ENCODE results near the gene RPL32.
A peak's percentile ranks its signal among the peaks of the same experiment; 100 is the strongest.
"Not testable (repeated sequence)": the region's sequence is repeated elsewhere in the genome, so short reads cannot be mapped to it uniquely, and the experiment has no call there.

RPL32 gene

DNA sequence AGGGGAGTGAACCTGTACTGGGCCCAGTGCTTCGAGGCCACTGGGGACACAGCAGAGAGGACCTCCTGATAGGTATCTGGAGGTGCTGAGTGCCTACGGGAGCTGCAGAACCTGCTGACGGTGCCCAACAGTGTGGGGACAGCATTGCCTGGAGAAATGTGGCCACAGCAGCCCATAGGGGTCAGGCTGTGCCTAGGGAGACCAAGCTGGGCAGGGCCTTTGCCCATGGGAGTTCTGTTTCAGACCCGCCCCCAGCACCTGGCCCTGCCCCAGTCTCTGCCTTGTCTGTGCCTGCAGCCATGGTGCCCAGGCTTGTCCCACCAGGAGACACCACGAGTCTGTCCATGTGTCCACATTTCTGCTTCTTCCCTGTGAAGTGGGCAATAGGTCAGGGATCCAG is 15.3 kb upstream of the RPL32 start:
- no peaks in the 10 kb centered on the region for H3K36me3 ChIP-seq (ENCODE audit: control insufficient read depth, insufficient read depth, low read length)
- H3K9ac ChIP-seq (ENCODE audit: low read length), result no peak overlapping the region
- no peak overlapping the region for H3K27ac ChIP-seq (ENCODE audit: low read depth, low read length)
- no peaks in the 10 kb centered on the region for H3K4me1 ChIP-seq (ENCODE audit: control insufficient read depth, insufficient read depth, low read length)
- no peak overlapping the region for H3K4me3 ChIP-seq (ENCODE audit: low read length)
- no peaks in the 10 kb centered on the region for H3K27me3 ChIP-seq (ENCODE audit: control insufficient read depth, insufficient read depth, low read length)

DNA sequence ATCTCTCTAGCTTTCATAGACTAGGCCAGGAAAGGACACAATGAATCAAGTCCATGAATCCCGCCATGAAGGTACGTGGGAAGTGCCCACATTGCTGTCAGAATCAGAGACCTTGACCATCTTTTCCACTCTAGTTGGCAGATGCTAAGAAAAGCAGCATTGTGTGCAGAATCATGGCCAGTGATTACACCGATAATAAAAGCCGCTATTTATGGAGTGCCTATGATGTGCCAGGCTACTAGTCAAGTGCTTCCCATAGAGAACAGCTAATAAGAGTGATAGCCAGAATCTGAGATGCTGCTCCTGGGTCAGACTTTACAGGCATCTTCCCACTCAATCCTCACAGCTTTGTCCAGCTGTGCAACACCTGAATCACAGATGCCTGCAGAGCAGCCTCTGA is 13.2 kb upstream of the RPL32 start:
- Histone ChIP-seq H3K27me3 (ENCODE audit: control insufficient read depth, insufficient read depth, low read length) (no peaks in the 10 kb centered on the region), H3K4me1 (ENCODE audit: control insufficient read depth, insufficient read depth, low read length) (no peaks in the 10 kb centered on the region), H3K27ac (ENCODE audit: low read depth, low read length) (no peak overlapping the region), H3K4me3 (ENCODE audit: low read length) (no peak overlapping the region), H3K9ac (ENCODE audit: low read length) (no peak overlapping the region), H3K36me3 (ENCODE audit: control insufficient read depth, insufficient read depth, low read length) (no peaks in the 10 kb centered on the region)

- H3K9ac ChIP-seq (ENCODE audit: low read length); H3K4me1 ChIP-seq (ENCODE audit: control insufficient read depth, insufficient read depth, low read length); H3K27ac ChIP-seq (ENCODE audit: low read depth, low read length); H3K36me3 ChIP-seq (ENCODE audit: control insufficient read depth, insufficient read depth, low read length); H3K27me3 ChIP-seq (ENCODE audit: control insufficient read depth, insufficient read depth, low read length); H3K4me3 ChIP-seq (ENCODE audit: low read length): not testable (repeated sequence)
Measured at GRCh38 chr3:12853847-12854246, 12.5 kb upstream of the RPL32 start.

DNA sequence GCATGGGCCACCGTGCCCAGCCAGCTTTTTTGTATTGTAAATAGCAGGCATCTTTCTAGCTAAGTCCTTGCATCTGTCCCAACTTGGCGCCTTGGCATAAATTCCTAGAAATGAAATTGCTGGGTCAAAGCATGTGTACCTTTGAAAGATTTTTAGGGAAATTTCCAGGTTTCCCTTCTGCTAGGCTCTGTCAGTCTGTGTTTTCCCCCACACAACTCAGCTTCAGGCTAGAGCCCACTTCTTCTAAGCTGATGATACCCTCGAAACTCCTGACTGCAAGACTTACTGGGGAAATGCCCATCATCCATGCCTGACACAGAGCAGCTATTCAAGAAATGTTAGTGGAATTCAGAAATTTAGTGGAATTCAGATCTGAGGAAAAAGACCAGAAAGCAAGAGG is 10.8 kb upstream of the RPL32 start:
- no peaks in the 10 kb centered on the region for H3K4me1 ChIP-seq (ENCODE audit: control insufficient read depth, insufficient read depth, low read length)
- H3K27ac ChIP-seq (ENCODE audit: low read depth, low read length), result no peak overlapping the region
- no peak overlapping the region for H3K4me3 ChIP-seq (ENCODE audit: low read length)
- H3K27me3 ChIP-seq (ENCODE audit: control insufficient read depth, insufficient read depth, low read length), result no peaks in the 10 kb centered on the region
- no peak overlapping the region for H3K9ac ChIP-seq (ENCODE audit: low read length)
- no peaks in the 10 kb centered on the region for H3K36me3 ChIP-seq (ENCODE audit: control insufficient read depth, insufficient read depth, low read length)

GRCh38 chr3:12845811-12846210 is 4.4 kb upstream of the RPL32 start:
- Histone ChIP-seq H3K4me3 (ENCODE audit: low read length) (no peak overlapping the region), H3K4me1 (ENCODE audit: control insufficient read depth, insufficient read depth, low read length) (no peaks in the 10 kb centered on the region), H3K9ac (ENCODE audit: low read length) (no peak overlapping the region), H3K36me3 (ENCODE audit: control insufficient read depth, insufficient read depth, low read length) (no peaks in the 10 kb centered on the region), H3K27me3 (ENCODE audit: control insufficient read depth, insufficient read depth, low read length) (no peaks in the 10 kb centered on the region), H3K27ac (ENCODE audit: low read depth, low read length) (no peak overlapping the region)

- Histone ChIP-seq H3K4me1 (ENCODE audit: control insufficient read depth, insufficient read depth, low read length) (peaks cover 12% of the 10 kb centered on the region), H3K4me3 (ENCODE audit: low read length) (no peak overlapping the region), H3K9ac (ENCODE audit: low read length) (no peak overlapping the region), H3K27ac (ENCODE audit: low read depth, low read length) (no peak overlapping the region), H3K36me3 (ENCODE audit: control insufficient read depth, insufficient read depth, low read length) (peaks cover 12% of the 10 kb centered on the region), H3K27me3 (ENCODE audit: control insufficient read depth, insufficient read depth, low read length) (no peaks in the 10 kb centered on the region)
Measured at GRCh38 chr3:12842469-12842868, 1.1 kb upstream of the RPL32 start.

GRCh38 chr3:12841970-12842328 is 584 bp upstream of the RPL32 start:
- Histone ChIP-seq H3K4me1 (ENCODE audit: control insufficient read depth, insufficient read depth, low read length) (peaks cover 12% of the 10 kb centered on the region), H3K27me3 (ENCODE audit: control insufficient read depth, insufficient read depth, low read length) (no peaks in the 10 kb centered on the region), H3K27ac (ENCODE audit: low read depth, low read length) (peak overlapping the region; percentile 93), H3K4me3 (ENCODE audit: low read length) (peak overlapping the region; percentile 14), H3K9ac (ENCODE audit: low read length) (no peak overlapping the region), H3K36me3 (ENCODE audit: control insufficient read depth, insufficient read depth, low read length) (peaks cover 12% of the 10 kb centered on the region)

GRCh38 chr3:12840591-12841148 is 695 bp downstream of the RPL32 start:
- peak overlapping the region; percentile 78 for H3K4me3 ChIP-seq (ENCODE audit: low read length)
- peaks cover 12% of the 10 kb centered on the region for H3K4me1 ChIP-seq (ENCODE audit: control insufficient read depth, insufficient read depth, low read length)
- H3K9ac ChIP-seq (ENCODE audit: low read length), result peak overlapping the region; percentile 69
- H3K36me3 ChIP-seq (ENCODE audit: control insufficient read depth, insufficient read depth, low read length), result peaks cover 22% of the 10 kb centered on the region
- no peaks in the 10 kb centered on the region for H3K27me3 ChIP-seq (ENCODE audit: control insufficient read depth, insufficient read depth, low read length)
- peak overlapping the region; percentile 93 for H3K27ac ChIP-seq (ENCODE audit: low read depth, low read length)

- not testable (repeated sequence) for H3K27me3 ChIP-seq (ENCODE audit: control insufficient read depth, insufficient read depth, low read length); H3K27ac ChIP-seq (ENCODE audit: low read depth, low read length)
- Histone ChIP-seq H3K36me3 (ENCODE audit: control insufficient read depth, insufficient read depth, low read length) (peaks cover 26% of the 10 kb centered on the region), H3K9ac (ENCODE audit: low read length) (peak overlapping the region; percentile 69), H3K4me1 (ENCODE audit: control insufficient read depth, insufficient read depth, low read length) (peaks cover 12% of the 10 kb centered on the region), H3K4me3 (ENCODE audit: low read length) (peak overlapping the region; percentile 78)
Measured at GRCh38 chr3:12840148-12840547, 1.2 kb downstream of the RPL32 start.

GRCh38 chr3:12839156-12839946 is 2.0 kb downstream of the RPL32 start:
- Histone ChIP-seq H3K27me3 (ENCODE audit: control insufficient read depth, insufficient read depth, low read length) (no peaks in the 10 kb centered on the region), H3K9ac (ENCODE audit: low read length) (no peak overlapping the region), H3K4me1 (ENCODE audit: control insufficient read depth, insufficient read depth, low read length) (peaks cover 12% of the 10 kb centered on the region), H3K4me3 (ENCODE audit: low read length) (peak overlapping the region; percentile 78), H3K36me3 (ENCODE audit: control insufficient read depth, insufficient read depth, low read length) (peaks cover 29% of the 10 kb centered on the region), H3K27ac (ENCODE audit: low read depth, low read length) (no peak overlapping the region)

DNA sequence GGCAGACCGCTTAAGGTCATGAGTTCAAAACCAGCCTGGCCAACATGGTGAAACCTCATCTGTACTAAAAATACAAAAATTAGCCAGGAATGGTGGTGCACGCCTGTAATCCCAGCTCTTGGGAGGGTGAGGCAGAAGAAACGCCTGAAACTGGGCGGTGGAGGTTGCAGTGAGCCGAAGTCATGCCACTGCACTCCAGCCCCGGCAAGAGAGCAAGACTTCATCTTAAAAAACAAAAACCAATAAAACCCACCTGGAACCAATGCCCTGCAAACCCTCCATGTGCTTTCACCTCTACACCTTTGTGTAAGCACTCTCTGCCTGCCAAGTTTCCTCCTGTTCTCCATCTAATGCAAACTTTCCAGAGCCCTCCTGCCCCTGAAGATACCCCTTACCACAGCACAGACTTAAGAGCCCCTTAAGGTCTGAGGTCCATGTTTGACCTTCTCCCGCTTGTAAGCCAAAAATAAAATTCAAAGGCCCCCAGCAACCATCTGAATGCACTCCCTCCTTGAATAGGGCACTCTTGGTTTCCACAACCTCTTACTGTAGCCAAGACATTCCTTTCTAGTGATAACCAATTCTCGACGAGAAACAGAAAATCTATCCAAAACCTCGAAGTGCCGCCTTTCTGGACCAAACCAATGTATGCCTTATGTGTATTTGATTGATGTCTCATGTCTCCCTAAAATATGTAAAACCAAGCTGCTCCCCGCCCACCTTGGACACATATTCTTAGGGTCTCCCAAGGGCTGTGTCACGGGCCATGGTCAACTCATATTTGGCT is 3.0 kb downstream of the RPL32 start:
- Histone ChIP-seq H3K4me3 (ENCODE audit: low read length) (no peak overlapping the region), H3K36me3 (ENCODE audit: control insufficient read depth, insufficient read depth, low read length) (peaks cover 35% of the 10 kb centered on the region), H3K27ac (ENCODE audit: low read depth, low read length) (no peak overlapping the region), H3K27me3 (ENCODE audit: control insufficient read depth, insufficient read depth, low read length) (no peaks in the 10 kb centered on the region), H3K9ac (ENCODE audit: low read length) (no peak overlapping the region), H3K4me1 (ENCODE audit: control insufficient read depth, insufficient read depth, low read length) (peaks cover 12% of the 10 kb centered on the region)

- no peak overlapping the region for H3K27ac ChIP-seq (ENCODE audit: low read depth, low read length)
- no peak overlapping the region for H3K9ac ChIP-seq (ENCODE audit: low read length)
- peaks cover 35% of the 10 kb centered on the region for H3K36me3 ChIP-seq (ENCODE audit: control insufficient read depth, insufficient read depth, low read length)
- no peak overlapping the region for H3K4me3 ChIP-seq (ENCODE audit: low read length)
- H3K27me3 ChIP-seq (ENCODE audit: control insufficient read depth, insufficient read depth, low read length), result no peaks in the 10 kb centered on the region
- H3K4me1 ChIP-seq (ENCODE audit: control insufficient read depth, insufficient read depth, low read length), result peaks cover 12% of the 10 kb centered on the region
Measured at GRCh38 chr3:12837295-12837986, 3.9 kb downstream of the RPL32 start.

Measured in rectal smooth muscle tissue (tissue), 1 donor.